B cell (primary cell): Measurements from ENCODE around the gene CDT1.

Source experiments
- CTCF ChIP-seq: fragments of 200-600 bp; IDR thresholded peaks from one replicate; pipeline ENCODE4 v1.8.0; 2022; ENCODE audit warnings: antibody characterized with exemption, mild to moderate bottlenecking
- EZH2 ChIP-seq: IDR thresholded peaks from 2 replicates; pipeline ENCODE4 v1.6.1; 2012; ENCODE audit warnings: borderline replicate concordance, low read depth, mild to moderate bottlenecking, moderate library complexity, low read length; ENCODE audit not compliant: insufficient read depth, poor library complexity, severe bottlenecking

DNA sequence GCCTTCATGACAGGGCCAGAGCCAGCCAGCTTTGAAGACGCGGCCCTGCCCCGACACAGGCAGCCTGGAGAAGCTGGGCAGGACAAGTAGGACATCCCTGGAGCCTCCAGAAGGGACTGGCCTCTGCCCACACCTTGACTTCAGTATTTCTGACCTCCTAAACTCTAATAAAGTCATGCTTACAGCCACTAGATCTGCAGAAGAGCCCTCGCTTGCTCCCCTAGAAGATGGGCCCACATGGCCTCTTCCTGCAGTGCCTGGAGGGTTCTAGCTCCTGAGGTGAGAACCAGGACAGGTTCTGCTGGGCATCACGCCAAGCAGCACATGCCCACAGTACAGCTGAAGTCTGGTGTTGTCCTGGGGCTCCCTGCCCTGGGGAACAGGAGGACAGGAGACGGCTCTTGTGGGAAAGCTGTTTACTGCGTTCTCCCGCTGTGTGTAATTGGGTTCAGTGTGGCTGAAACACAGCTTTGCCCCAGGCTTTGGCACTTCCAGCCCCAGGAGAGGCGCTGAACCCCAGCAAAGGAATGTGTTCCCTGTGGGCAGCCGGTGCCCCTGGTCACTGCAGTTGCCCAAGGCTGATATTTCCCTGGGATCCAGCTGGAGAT is 5.6 kb downstream of the CDT1 start:
- TF ChIP-seq CTCF: no peak
- no peak for TF ChIP-seq EZH2
